Liver (tissue), 9 donors: ENCODE measurements around the gene SMAD5. TPM values are rescaled to one million over a fixed set of nuclear protein-coding genes. Genes with fewer than 3 reads are reported as not detected.
A peak's percentile ranks its signal among the peaks of the same experiment; 100 is the strongest.

Source experiments
- DNase-seq: peaks from one replicate; pipeline ENCODE4 v3.0.0-alpha.2; 2017; ENCODE audit warnings: low spot score
- H3K27ac ChIP-seq, 2 donors: one replicate each; pipeline ENCODE4 v1.7.0; 2013; ENCODE audit warnings: inconsistent platforms in 2 of 2, low read length in 2 of 2, control low read depth in 1 of 2, low read depth in 1 of 2, mild to moderate bottlenecking in 1 of 2
- H3K27me3 ChIP-seq, 4 donors: one replicate each; pipeline versions ENCODE4 v1.6.1 to v1.7.0; 2013; ENCODE audit warnings: low read length in 3 of 4, inconsistent platforms in 1 of 4, mild to moderate bottlenecking in 1 of 4, moderate library complexity in 1 of 4; ENCODE audit not compliant: control insufficient read depth in 4 of 4, insufficient read depth in 4 of 4
- H3K36me3 ChIP-seq, 4 donors: one replicate each; pipeline versions ENCODE4 v1.6.1 to v1.7.0; 2013; ENCODE audit warnings: low read length in 3 of 4, mild to moderate bottlenecking in 3 of 4, low read depth in 1 of 4, moderate library complexity in 1 of 4; ENCODE audit not compliant: control insufficient read depth in 4 of 4, insufficient read depth in 3 of 4
- H3K4me1 ChIP-seq, 4 donors: one replicate each; pipeline versions ENCODE4 v1.6.1 to v1.7.0; 2013; ENCODE audit warnings: low read length in 3 of 4, mild to moderate bottlenecking in 3 of 4, moderate library complexity in 1 of 4; ENCODE audit not compliant: control insufficient read depth in 4 of 4, insufficient read depth in 4 of 4
- H3K4me3 ChIP-seq, 3 donors: one replicate each; pipeline versions ENCODE4 v1.6.1 to v1.7.0; 2013; ENCODE audit warnings: low read length in 3 of 3, control low read depth in 1 of 3, low read depth in 1 of 3, mild to moderate bottlenecking in 1 of 3
- H3K9ac ChIP-seq, 2 donors: one replicate each; pipeline ENCODE4 v1.7.0; 2013; ENCODE audit warnings: low read length in 2 of 2, mild to moderate bottlenecking in 2 of 2, moderate library complexity in 2 of 2, control low read depth in 1 of 2, low read depth in 1 of 2
- H3K9me3 ChIP-seq, 4 donors: one replicate each; pipeline versions ENCODE4 v1.6.1 to v1.7.0; 2013; ENCODE audit warnings: low read length in 3 of 4; ENCODE audit not compliant: control insufficient read depth in 4 of 4
- CTCF ChIP-seq: fragments of 150-350 bp; IDR thresholded peaks from 2 replicates; pipeline ENCODE4 v1.5.1; 2017; ENCODE audit warnings: improper control_type of control experiment, low read depth, low read length; ENCODE audit not compliant: missing input control
- EGR1 ChIP-seq, 2 donors: IDR thresholded peaks; 2 replicates each; pipeline ENCODE4 v1.6.1; 2016 to 2018; ENCODE audit warnings: antibody characterized with exemption in 2 of 2, low read depth in 2 of 2
- FOXA1 ChIP-seq: IDR thresholded peaks from 2 replicates; pipeline ENCODE4 v1.6.1; 2016; ENCODE audit warnings: antibody characterized with exemption
- FOXA2 ChIP-seq: IDR thresholded peaks from 2 replicates; pipeline ENCODE4 v1.6.1; 2016; ENCODE audit warnings: antibody characterized with exemption
- HNF4A ChIP-seq, 2 donors: conservative IDR thresholded peaks; 2 replicates each; pipeline ENCODE4 v1.6.1; 2016; ENCODE audit warnings: antibody characterized with exemption in 2 of 2, mild to moderate bottlenecking in 2 of 2
- HNF4G ChIP-seq: IDR thresholded peaks from 2 replicates; pipeline ENCODE4 v1.6.1; 2016; ENCODE audit warnings: antibody characterized with exemption
- JUND ChIP-seq, 2 donors: IDR thresholded peaks; 2 replicates each; pipeline ENCODE4 v1.6.1; 2016; ENCODE audit warnings: antibody characterized with exemption in 2 of 2
- MAX ChIP-seq: IDR thresholded peaks from 2 replicates; pipeline ENCODE4 v1.6.1; 2016; ENCODE audit warnings: antibody characterized with exemption
- NR2F2 ChIP-seq: IDR thresholded peaks from 2 replicates; pipeline ENCODE4 v1.6.1; 2016; ENCODE audit warnings: antibody characterized with exemption
- RAD21 ChIP-seq, 2 donors: IDR thresholded peaks; 2 replicates each; pipeline ENCODE4 v1.6.1; 2016; ENCODE audit warnings: antibody characterized with exemption in 2 of 2, mild to moderate bottlenecking in 2 of 2
- RXRA ChIP-seq, 2 donors: IDR thresholded peaks; 2 replicates each; pipeline ENCODE4 v1.6.1; 2017 to 2018; ENCODE audit warnings: antibody characterized with exemption in 2 of 2, mild to moderate bottlenecking in 1 of 2
- SP1 ChIP-seq: IDR thresholded peaks from 2 replicates; pipeline ENCODE4 v1.6.1; 2018; ENCODE audit warnings: antibody characterized with exemption, mild to moderate bottlenecking
- TAF1 ChIP-seq: conservative IDR thresholded peaks from 2 replicates; pipeline ENCODE4 v1.6.1; 2016; ENCODE audit warnings: antibody characterized with exemption, mild to moderate bottlenecking
- YY1 ChIP-seq: IDR thresholded peaks from 2 replicates; pipeline ENCODE4 v1.6.1; 2016; ENCODE audit warnings: antibody characterized with exemption, mild to moderate bottlenecking
- WGBS: extraction: QIAGEN DNeasy Blood & Tissue Kit; methylation state at CpG from one replicate; pipeline ENCODE4 v1.1.7; 2013; 5-methylcytosine and 5-hydroxymethylcytosine counted together
- polyA plus RNA-seq, 2 donors: library from polyadenylated mRNA; stranded (reverse) in 1 of 2; unstranded in 1 of 2; fragments of 200-250 nt in 1 of 2; fragments of >200 nt in 1 of 2; fragmentation: Nextera tagmentation in 1 of 2; extraction: Ambion mirVana in 1 of 2; gene quantifications; one replicate each; pipeline versions ENCODE4 v1.2.1 to v1.2.3, GENCODE V29; 2013 to 2015
- total RNA-seq, 2 donors: library from RNA; depleted of rRNA; stranded (reverse); fragments of >200 nt; gene quantifications; one replicate each; pipeline ENCODE4 v1.2.3, GENCODE V29; 2014
- TF ChIP-seq, protein P1 (sequence below): IDR thresholded peaks from 2 replicates; pipeline ENCODE4 v1.6.1; 2016; ENCODE audit warnings: antibody characterized with exemption
- TF ChIP-seq, protein P2 (sequence below): IDR thresholded peaks from 2 replicates; pipeline ENCODE4 v1.6.1; 2016; ENCODE audit warnings: antibody characterized with exemption
- TF ChIP-seq, protein P3 (sequence below): IDR thresholded peaks from 2 replicates; pipeline ENCODE4 v1.6.1; 2016; ENCODE audit warnings: antibody characterized with exemption, mild to moderate bottlenecking
- donor health status: healthy.
- donor health status: healthy.
- donor health status: healthy.
- donor health status: healthy.
- donor health status: healthy.

Gene SMAD5
- total and polyA plus RNA-seq, 4 donors = 5.9 to 42.0 (median 16.3) TPM

GRCh38 chr5:136192015-136192525, 59.4 kb downstream of the SMAD5 start:
- Histone ChIP-seq H3K4me1 (peaks cover 13 to 21% (median 17%) of the 10 kb centered on the region in 4 donors), H3K27me3 (peaks cover 0 to 5% (median 0%) of the 10 kb centered on the region in 4 donors), H3K9ac (no peak overlapping the region), H3K4me3 (peak overlapping the region in 2 of 3 donors; percentile 42 to 49), H3K36me3 (peaks cover 0 to 4% (median under 1%) of the 10 kb centered on the region in 4 donors), H3K27ac (no peak overlapping the region), H3K9me3 (no peaks in the 10 kb centered on the region)
- no peak for TF ChIP-seq JUND (IDR thresholded peaks at IDR 0.05)
- TF ChIP-seq FOXA2 = no peak
- TF ChIP-seq, protein P1, sequence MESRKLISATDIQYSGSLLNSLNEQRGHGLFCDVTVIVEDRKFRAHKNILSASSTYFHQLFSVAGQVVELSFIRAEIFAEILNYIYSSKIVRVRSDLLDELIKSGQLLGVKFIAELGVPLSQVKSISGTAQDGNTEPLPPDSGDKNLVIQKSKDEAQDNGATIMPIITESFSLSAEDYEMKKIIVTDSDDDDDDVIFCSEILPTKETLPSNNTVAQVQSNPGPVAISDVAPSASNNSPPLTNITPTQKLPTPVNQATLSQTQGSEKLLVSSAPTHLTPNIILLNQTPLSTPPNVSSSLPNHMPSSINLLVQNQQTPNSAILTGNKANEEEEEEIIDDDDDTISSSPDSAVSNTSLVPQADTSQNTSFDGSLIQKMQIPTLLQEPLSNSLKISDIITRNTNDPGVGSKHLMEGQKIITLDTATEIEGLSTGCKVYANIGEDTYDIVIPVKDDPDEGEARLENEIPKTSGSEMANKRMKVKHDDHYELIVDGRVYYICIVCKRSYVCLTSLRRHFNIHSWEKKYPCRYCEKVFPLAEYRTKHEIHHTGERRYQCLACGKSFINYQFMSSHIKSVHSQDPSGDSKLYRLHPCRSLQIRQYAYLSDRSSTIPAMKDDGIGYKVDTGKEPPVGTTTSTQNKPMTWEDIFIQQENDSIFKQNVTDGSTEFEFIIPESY = no peak
- no peak for TF ChIP-seq HNF4A (conservative IDR thresholded peaks at IDR 0.05)
- TF ChIP-seq HNF4G = no peak
- TF ChIP-seq, protein P2, sequence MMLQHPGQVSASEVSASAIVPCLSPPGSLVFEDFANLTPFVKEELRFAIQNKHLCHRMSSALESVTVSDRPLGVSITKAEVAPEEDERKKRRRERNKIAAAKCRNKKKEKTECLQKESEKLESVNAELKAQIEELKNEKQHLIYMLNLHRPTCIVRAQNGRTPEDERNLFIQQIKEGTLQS = no peak
- TF ChIP-seq NR2F2 = no peak
- TF ChIP-seq FOXA1 = no peak
- TF ChIP-seq CTCF = no peak
- no peak for TF ChIP-seq SP1
- TF ChIP-seq EGR1 (IDR thresholded peaks at IDR 0.05; ENCODE audit: low read depth in 2 of 2) = no peak
- TF ChIP-seq RAD21 (IDR thresholded peaks at IDR 0.05) = no peak
- no peak for TF ChIP-seq YY1
- no peak for TF ChIP-seq RXRA (IDR thresholded peaks at IDR 0.05)
- TF ChIP-seq MAX = no peak
- TF ChIP-seq, protein P3, sequence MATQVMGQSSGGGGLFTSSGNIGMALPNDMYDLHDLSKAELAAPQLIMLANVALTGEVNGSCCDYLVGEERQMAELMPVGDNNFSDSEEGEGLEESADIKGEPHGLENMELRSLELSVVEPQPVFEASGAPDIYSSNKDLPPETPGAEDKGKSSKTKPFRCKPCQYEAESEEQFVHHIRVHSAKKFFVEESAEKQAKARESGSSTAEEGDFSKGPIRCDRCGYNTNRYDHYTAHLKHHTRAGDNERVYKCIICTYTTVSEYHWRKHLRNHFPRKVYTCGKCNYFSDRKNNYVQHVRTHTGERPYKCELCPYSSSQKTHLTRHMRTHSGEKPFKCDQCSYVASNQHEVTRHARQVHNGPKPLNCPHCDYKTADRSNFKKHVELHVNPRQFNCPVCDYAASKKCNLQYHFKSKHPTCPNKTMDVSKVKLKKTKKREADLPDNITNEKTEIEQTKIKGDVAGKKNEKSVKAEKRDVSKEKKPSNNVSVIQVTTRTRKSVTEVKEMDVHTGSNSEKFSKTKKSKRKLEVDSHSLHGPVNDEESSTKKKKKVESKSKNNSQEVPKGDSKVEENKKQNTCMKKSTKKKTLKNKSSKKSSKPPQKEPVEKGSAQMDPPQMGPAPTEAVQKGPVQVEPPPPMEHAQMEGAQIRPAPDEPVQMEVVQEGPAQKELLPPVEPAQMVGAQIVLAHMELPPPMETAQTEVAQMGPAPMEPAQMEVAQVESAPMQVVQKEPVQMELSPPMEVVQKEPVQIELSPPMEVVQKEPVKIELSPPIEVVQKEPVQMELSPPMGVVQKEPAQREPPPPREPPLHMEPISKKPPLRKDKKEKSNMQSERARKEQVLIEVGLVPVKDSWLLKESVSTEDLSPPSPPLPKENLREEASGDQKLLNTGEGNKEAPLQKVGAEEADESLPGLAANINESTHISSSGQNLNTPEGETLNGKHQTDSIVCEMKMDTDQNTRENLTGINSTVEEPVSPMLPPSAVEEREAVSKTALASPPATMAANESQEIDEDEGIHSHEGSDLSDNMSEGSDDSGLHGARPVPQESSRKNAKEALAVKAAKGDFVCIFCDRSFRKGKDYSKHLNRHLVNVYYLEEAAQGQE = no peak
- no peak for TF ChIP-seq TAF1
- 3% methylated on average over 56 of the region's 56 CpGs for WGBS
- DNase-seq = peak; percentile 27
